Thoracic aorta (tissue), 2 donors: ENCODE data around the gene BANK1. TPM values are rescaled to one million over a fixed set of nuclear protein-coding genes. Genes with fewer than 3 reads are reported as not detected.

Source experiments
- ATAC-seq: fragments of 150-250 bp; one replicate; pipeline ENCODE4 v1.8.0; 2017; ENCODE audit warnings: low read depth; ENCODE audit not compliant: insufficient number of reproducible peaks, low FRiP score
- DNase-seq: peaks from one replicate; pipeline ENCODE4 v3.0.0-alpha.2; 2020; ENCODE audit warnings: low spot score
- H3K27ac ChIP-seq, 2 donors: fragments of 200-600 bp; sonication (generic); 1 replicate in 1 of 2; 2 replicates in 1 of 2; pipeline ENCODE4 v1.5.1; 2016; ENCODE audit warnings: mild to moderate bottlenecking in 2 of 2, moderate library complexity in 2 of 2
- H3K27me3 ChIP-seq: fragments of 200-600 bp; sonication (generic); replicated peaks from 2 replicates; pipeline ENCODE4 v1.6.0; 2016; ENCODE audit warnings: mild to moderate bottlenecking; ENCODE audit not compliant: insufficient read depth
- H3K36me3 ChIP-seq: fragments of 200-600 bp; sonication (generic); one replicate; pipeline ENCODE4 v1.5.1; 2016
- H3K4me1 ChIP-seq, 2 donors: fragments of 200-600 bp; sonication (generic); 1 replicate in 1 of 2; 2 replicates in 1 of 2; pipeline versions ENCODE4 v1.5.1 to v1.6.0; 2016; ENCODE audit warnings: low read depth in 2 of 2, mild to moderate bottlenecking in 1 of 2; ENCODE audit not compliant: control insufficient read depth in 1 of 2
- H3K4me3 ChIP-seq: fragments of 200-600 bp; sonication (generic); 2 replicates; pipeline ENCODE4 v1.5.1; 2016; ENCODE audit warnings: mild to moderate bottlenecking
- H3K9me3 ChIP-seq: fragments of 200-600 bp; sonication (generic); 2 replicates; pipeline ENCODE4 v1.5.1; 2016
- total RNA-seq, 2 donors: library from RNA; depleted of rRNA; stranded (reverse); fragments of >200 nt; gene quantifications; one replicate each; pipeline versions ENCODE4 v1.1.0 to v1.2.3, GENCODE V29; 2016
- TF ChIP-seq, protein P1 (sequence below): fragments of 200-600 bp; sonication (generic); IDR thresholded peaks from one replicate; pipeline ENCODE4 v1.5.1; 2019; ENCODE audit warnings: antibody characterized with exemption

The BANK1 gene
- total RNA-seq, 2 donors from 2014 or later, result 0.85 to 1.1 TPM

DNA sequence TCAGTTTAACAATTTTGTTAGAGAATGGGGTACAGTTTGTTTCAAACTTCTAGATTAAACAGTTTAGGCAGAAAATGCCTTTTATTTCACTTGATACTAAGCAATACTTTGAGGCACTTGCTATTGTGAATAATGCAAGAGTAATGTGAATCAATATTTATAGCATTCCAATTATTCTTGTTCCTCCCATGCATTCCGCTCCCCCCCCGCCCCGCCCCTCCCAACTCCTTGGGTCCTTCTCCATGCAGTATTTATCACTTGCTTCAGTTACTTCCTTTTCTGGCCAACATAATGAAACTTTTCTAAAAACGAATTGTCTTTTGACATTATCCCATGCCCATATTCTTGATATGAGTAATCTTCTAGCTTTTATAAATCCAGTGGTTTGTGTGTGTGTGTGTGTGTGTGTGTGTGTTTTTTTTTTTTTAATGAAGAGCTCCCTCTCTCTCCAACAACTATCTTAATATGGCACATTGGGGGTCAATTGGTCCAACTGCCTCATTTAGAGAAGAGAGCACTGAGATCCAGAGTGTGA, 1.6 kb downstream of the BANK1 start:
- no peaks in the 10 kb centered on the region for H3K27me3 ChIP-seq
- H3K4me3 ChIP-seq, result no peak overlapping the region
- peaks cover 0 to 8% of the 10 kb centered on the region in 2 donors for H3K4me1 ChIP-seq
- no peak overlapping the region for H3K27ac ChIP-seq
- H3K36me3 ChIP-seq, result no peaks in the 10 kb centered on the region
- H3K9me3 ChIP-seq, result no peaks in the 10 kb centered on the region
- DNase-seq (no peak), ATAC-seq (no peak)
- TF ChIP-seq, protein P1, sequence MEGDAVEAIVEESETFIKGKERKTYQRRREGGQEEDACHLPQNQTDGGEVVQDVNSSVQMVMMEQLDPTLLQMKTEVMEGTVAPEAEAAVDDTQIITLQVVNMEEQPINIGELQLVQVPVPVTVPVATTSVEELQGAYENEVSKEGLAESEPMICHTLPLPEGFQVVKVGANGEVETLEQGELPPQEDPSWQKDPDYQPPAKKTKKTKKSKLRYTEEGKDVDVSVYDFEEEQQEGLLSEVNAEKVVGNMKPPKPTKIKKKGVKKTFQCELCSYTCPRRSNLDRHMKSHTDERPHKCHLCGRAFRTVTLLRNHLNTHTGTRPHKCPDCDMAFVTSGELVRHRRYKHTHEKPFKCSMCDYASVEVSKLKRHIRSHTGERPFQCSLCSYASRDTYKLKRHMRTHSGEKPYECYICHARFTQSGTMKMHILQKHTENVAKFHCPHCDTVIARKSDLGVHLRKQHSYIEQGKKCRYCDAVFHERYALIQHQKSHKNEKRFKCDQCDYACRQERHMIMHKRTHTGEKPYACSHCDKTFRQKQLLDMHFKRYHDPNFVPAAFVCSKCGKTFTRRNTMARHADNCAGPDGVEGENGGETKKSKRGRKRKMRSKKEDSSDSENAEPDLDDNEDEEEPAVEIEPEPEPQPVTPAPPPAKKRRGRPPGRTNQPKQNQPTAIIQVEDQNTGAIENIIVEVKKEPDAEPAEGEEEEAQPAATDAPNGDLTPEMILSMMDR, result no peak

GRCh38 chr4:101793397-101793796, 2.9 kb downstream of the BANK1 start:
- Histone ChIP-seq H3K36me3 (no peaks in the 10 kb centered on the region), H3K9me3 (no peaks in the 10 kb centered on the region), H3K27ac (no peak overlapping the region), H3K27me3 (no peaks in the 10 kb centered on the region), H3K4me3 (no peak overlapping the region), H3K4me1 (peaks cover 0 to 8% of the 10 kb centered on the region in 2 donors)
- TF ChIP-seq, protein P1, result no peak
- ATAC-seq (no peak), DNase-seq (no peak)

- no peak for DNase-seq
Measured at GRCh38 chr4:101794806-101795205, 4.3 kb downstream of the BANK1 start.

DNA sequence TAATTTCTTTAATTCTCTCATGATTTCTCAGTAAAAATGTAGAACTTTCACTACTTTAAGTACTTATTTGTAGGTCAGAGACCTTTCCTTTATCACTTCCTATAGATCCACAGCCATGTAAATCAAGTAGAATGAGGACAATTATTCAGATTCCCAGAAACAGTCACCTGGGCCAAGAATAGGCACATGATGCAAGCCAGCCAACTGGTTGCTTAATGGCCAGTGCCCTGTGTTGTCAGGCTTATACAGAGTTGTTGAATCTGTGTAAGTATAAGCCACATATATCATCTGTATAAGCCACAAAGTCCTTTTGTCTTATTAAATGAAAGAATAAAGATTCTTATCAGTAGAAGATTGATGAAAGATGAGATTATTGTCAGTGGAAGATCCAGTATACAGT, 5.2 kb downstream of the BANK1 start:
- Histone ChIP-seq H3K4me1 (peaks cover 0 to 4% of the 10 kb centered on the region in 2 donors), H3K4me3 (no peak overlapping the region), H3K27me3 (no peaks in the 10 kb centered on the region), H3K36me3 (no peaks in the 10 kb centered on the region), H3K9me3 (no peaks in the 10 kb centered on the region), H3K27ac (no peak overlapping the region)
- ATAC-seq (no peak), DNase-seq (no peak)
- TF ChIP-seq, protein P1, result no peak

More at GRCh38 chr4:101794806-101795205, 4.3 kb downstream of the BANK1 start:
- Histone ChIP-seq H3K27ac (no peak overlapping the region), H3K4me3 (no peak overlapping the region), H3K9me3 (no peaks in the 10 kb centered on the region), H3K4me1 (peaks cover 0 to 8% of the 10 kb centered on the region in 2 donors), H3K27me3 (no peaks in the 10 kb centered on the region), H3K36me3 (no peaks in the 10 kb centered on the region)
- TF ChIP-seq, protein P1, result no peak
- ATAC-seq, result no peak

- Histone ChIP-seq H3K36me3 (no peaks in the 10 kb centered on the region), H3K4me3 (no peak overlapping the region), H3K4me1 (no peaks in the 10 kb centered on the region), H3K27me3 (no peaks in the 10 kb centered on the region), H3K27ac (no peak overlapping the region), H3K9me3 (no peaks in the 10 kb centered on the region)
- TF ChIP-seq, protein P1, result no peak
- DNase-seq (no peak), ATAC-seq (no peak)
Measured at GRCh38 chr4:101801958-101802357, 11.4 kb downstream of the BANK1 start.
